ENCODE measurements around the gene SIGMAR1.
A peak's percentile ranks its signal among the peaks of the same experiment; 100 is the strongest.

Gene SIGMAR1

DNA sequence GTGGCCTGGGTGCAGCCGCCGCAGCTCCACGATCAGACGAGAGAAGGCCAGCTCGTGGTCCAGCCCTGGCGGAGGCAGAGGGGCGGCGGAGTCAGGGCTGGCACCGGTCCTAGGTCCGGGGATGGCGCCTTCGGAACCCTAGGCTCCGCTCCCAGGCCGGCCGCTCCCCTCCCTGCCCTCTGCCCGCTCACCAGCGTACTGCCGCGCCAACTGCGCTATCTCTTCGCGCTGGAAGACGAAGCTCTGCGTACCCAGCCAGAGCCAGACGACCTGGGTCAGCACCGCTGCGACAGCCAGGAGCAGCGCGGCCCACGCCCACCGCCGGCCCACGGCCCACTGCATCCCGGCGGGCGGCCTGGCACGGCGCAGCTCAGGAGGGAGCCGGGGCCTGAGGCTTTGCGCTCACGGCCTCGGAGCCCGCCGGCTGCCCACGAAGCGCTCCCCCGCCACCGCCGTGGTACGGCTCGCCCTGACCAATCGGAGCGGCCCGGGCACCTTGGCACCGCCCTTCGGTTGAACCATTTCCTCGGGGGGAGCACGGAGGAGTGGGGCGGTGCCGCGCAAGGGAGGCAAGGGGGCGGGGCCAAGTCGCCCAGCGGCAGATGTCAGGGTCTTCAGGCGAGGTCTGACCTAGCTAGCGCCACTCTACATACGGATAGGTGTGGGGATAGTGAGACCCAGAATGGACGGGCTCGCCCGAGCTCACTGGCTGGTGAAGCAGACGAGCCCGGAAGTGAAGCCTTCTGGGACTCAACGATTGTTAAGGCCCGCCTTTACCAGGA, at the start of gene SIGMAR1:
SIGMAR1 (minus strand) TSS at position 432 of the 782 bp plus-strand sequence; CDS start at position 342, 90 bp downstream.
- DNase-seq: peak; percentile 92

DNA sequence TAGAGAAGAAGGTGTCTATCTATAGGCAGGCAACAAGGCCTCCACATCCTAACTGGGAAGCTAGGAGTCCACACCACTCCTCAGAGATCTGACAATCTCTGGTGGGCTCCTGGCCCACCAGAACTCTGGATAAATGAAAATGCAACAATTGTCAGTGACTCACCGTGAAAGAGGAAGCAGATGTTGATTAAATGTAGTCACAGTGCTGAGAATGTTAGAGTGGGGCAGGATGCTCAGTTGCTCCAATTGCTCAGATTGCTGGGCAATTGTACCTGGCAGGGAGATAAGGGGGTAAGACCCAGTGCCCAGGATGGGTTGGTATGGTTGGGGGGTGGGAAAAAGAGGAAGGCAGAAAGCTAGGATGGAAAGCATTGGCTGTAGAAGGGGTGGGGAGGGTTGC, 49.1 kb upstream of the SIGMAR1 start:
- no peak for DNase-seq

DNA sequence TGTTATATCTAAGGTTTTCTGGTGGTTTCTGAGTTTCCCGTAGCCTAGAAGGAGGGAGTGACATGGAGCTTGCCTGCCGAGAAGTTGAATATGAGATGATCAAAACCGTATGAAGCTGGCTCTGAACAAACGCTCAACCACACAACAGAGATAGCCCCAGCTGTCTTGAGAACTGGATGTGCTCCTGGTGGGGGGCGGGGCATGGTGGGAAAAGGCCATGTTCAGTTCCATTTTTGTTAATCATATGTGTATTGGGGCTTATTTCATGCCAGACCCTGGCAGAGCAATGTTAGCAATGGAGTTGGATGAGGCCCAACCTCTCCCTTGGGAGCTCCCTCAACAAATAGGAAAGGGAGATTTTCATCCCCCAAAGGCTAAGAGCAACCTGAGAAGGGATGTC, 48.6 kb upstream of the SIGMAR1 start:
- no peak for DNase-seq

DNA sequence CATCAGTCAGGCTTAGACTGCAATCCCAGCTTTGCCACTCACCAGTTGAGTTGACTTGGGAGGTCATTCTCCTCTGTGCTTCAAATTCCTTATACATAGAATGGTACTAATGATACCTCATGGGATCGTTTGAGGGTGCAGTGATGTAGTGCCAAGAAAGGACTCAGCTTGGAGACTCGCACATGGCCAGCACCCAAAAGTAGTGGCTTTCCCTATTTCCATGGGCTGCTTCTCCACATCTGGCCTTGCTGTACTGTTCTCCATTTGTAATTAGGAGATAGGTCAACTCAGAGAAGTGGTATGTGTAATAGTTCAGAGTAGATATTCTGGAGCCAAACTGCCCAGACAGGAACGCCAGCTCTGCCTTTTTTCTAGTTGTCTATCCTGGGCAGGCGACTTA, 48.0 kb upstream of the SIGMAR1 start:
- no peak for DNase-seq

DNA sequence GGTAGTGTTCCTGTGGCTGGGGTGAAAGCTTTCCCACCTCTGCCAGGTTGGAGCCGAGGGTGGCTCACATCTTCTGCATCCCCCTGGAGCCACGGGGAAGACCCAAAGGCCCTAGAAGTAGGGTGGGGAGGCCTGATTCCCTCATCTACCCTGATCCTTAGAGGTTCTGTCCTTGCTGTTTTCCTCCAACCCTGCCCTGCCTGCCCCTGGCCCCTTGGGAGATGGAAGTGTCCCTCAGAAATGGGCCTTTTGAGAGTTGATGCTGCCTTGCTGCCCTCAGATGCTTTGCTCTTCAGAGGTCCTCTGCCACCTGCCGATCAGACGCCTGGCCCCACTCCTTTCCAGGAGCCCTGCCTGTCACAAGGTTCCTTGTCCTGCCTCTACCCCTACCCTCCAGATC, 47.2 kb upstream of the SIGMAR1 start:
- no peak for DNase-seq

GRCh38 chr9:34684145-34684544, 46.6 kb upstream of the SIGMAR1 start:
- DNase-seq: peak; percentile 17

GRCh38 chr9:34675869-34676268, 38.3 kb upstream of the SIGMAR1 start:
- no peak for DNase-seq

- peak; percentile 23 for DNase-seq
These were observed 37.6 kb upstream of the SIGMAR1 start for GRCh38 chr9:34675048-34675714.

- no peak for DNase-seq
These were observed 36.9 kb upstream of the SIGMAR1 start for GRCh38 chr9:34674440-34674839.

- no peak for DNase-seq
These were observed 33.7 kb upstream of the SIGMAR1 start for GRCh38 chr9:34671307-34671706.

DNA sequence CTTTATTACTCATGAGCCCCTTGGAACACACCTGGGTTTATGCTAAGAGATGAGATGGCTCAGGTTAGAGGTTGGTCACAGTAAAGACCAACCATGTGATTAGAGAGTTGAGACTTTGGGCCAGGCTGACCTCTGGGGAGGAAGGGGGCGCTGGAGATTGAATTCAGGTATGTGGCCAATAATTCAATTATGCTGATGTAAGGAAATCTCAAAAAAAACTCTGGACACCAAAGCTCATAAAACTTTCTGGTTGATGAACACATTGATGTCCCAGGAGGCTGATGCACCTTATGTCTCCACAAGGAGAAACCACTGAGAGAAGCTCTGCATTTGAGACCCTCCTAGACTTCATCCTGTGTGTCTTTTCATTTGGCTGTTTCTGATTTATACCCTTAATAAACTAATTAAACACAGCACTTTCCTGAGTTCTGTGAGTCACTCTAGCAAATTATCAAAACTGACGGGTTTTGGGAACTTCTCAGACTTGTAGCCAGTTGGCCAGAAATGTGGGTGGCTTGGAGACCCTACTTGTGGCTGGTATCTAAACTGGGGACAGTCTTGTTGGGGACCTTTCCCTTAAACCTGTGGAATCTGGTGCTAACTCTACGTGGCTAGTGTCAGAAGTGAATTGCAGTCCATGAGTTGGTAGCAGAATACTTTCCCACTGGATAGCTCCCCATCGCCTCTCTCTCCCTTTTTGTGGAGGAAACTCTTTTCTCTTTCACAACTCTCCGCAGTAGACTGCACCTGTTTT, 32.4 kb upstream of the SIGMAR1 start:
- no peak for DNase-seq

DNA sequence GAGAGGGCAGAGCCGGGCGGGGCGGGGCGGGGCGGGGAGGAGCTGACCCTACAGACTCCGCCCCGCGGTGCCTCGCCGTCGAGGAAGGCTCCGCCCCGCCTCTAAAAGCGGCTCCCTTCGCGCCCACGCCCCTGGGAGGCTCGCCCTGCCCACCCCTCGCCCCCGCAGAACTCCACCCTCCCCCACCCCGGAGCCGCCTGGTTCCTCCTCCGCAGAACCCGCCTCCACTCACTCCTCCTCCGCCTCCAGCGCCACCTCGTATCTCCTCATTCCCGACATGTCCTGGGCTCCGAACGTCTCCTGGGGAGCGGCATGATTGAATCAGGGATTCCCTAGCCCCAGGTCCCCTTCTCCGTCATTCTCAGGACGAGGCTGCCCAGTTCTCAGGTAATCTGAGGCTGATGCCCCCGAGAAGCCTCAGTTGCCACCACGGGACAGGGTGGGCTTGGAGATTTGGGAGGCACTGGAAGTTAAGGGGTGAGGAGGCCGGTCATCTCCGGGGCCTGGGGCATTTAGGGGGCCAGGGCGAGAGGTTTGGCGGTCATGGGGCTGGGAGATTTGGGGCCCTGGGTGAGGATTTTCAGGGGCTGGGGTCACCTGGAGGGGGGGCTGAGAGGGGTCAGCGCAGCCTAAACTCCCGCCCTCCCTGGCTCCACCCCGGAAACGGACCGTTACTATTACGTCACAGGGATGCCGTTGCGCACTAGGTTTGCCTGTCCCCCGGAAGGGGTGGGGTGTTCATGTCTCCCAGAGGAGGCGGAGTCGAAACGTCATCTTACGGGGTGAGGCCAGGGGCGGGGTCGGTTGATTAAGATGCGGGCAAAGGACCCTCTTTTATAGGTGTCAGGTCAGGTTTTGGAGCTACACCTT, 28.0 kb upstream of the SIGMAR1 start:
- DNase-seq: peak; percentile 81

DNA sequence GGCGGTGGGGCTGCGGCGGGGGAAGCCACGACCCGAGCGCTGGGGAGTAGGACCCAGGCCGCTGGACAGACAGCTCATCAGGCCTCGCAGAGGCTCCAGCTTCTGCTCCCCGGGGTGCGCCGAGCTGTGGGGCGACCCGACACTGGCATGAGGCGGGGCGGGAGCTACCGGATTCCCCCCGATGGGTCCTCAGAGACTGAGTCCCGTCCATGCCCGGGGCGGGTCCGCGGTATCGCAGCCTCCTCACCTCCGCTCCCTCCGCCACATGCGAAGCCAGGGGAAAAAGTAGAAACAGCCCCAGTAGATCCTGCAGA, 27.4 kb upstream of the SIGMAR1 start:
- DNase-seq: no peak

DNA sequence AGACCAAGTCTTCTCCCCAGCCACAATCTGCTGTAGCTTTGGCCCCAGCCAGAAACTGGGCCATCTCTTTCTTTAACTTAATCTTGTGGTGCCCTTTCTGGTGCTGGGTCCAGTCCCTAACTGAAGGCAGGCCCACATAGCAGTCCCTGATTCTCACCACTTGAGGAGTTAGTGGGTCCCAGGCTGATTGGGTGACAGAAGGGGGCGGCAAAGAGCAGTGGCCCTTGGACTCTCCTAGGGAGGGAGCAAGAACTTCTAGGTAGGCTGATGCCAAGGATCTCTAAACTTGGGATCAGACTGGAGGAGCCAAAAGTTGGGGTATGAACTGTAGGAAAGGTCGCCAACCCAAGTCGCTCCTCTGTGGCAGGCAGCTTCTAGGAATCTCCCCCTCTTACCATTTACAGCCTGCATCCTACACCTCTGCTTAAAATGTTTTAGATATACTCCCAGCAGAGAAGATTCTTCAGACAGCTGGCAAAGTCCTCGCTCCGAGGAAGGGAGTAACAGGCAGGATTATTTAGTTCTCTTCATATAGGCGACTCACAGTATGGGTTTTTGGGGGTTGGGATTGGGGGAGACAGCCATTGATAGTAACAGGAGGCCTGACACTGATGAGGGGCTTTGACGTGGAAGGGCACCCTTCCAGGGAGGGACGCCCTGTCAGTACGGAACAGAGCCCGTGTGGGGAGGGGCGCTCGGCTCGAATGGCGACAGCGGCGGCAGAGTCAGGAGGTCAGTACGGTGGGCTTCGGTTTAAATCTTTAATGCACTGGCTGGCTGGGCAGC, 26.9 kb upstream of the SIGMAR1 start:
- peak; percentile 56 for DNase-seq

DNA sequence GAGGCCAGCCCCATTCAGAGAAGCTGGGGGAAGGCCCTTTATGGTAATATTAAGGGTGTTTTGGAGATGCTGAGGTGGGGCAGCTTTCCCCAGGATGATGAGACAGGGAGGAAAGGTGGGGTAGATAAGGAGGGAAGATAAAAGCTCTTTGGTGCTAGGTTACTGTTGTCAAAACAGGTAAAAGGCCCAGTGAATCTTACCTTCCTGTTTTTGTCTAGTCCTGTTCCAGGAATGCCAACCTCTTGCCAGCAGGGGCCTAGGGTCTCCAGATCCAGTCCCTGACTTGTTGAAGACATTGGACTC, 25.7 kb upstream of the SIGMAR1 start:
- no peak for DNase-seq

DNA sequence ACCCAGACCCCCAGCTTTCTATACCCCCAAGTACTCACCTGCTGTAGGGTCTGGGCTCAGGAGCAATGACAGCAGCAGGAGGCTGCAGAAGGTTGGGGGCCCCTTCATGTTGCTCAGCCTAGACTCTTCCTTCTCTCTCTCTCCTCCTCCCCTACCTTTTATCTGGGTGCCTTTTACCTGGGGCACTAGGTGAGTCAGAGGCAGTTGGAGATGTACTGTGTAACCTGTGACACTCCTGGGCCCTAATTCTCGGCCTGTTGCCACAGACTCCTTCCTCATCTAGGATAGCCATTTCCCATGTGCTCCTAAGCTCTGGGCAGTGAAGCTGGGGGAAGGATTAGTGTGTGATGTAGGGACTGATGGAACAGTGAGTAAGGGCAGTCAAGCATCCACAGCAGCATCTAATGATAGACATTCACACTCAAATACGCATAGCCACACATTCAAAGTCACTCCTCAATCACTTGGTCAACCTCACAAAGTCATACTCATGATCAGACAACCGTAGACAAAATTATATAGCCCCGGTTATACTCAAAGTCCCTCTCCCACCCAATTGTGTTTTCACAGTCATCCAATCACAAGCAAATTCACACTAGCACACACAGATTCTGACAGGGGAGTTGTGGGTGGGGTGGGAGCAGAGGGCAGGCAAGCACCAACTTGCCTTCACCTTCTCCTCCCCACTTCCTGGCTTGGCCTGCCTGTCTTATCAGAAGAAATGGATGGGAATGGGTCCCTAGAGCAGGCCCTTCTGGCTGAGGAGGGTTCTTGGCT, 25.1 kb upstream of the SIGMAR1 start, which contains the start of gene CCL27:
CCL27 (minus strand) TSS at position 132 of the 777 bp plus-strand sequence; CDS start at position 108, 24 bp downstream.
- DNase-seq: no peak

DNA sequence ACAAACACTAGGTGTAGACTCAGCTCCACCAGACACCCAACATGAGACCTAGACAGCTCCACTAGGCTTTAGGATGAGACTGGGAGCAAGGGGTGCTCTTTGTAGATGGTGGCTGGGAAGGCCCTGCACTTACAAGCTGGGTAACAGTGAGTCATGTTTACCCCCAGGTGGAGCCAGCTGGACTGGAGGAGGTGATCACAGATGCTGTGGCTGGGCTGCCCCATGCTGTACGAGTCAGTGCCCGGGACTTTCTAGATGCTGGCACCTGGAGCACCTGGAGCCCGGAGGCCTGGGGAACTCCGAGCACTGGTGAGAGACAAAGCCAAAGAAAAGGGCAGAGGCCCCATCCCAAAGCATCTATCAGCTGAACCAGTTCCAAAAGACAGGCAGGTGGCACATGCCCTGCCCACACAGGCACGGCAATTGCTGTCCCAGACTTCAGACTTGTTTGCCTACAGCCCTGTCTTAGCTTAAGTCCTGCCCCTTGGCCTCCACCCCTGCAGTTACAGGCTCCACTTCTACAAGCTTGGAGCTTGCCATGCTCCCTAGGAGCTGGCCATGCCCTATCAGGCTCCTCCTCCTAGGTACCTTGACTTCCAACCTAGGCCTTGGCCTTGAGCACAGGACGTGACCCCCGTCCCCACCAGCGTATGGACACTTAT, 22.1 kb upstream of the SIGMAR1 start:
- no peak for DNase-seq

- no peak for DNase-seq
These were observed 20.9 kb upstream of the SIGMAR1 start for GRCh38 chr9:34658461-34658860.

DNA sequence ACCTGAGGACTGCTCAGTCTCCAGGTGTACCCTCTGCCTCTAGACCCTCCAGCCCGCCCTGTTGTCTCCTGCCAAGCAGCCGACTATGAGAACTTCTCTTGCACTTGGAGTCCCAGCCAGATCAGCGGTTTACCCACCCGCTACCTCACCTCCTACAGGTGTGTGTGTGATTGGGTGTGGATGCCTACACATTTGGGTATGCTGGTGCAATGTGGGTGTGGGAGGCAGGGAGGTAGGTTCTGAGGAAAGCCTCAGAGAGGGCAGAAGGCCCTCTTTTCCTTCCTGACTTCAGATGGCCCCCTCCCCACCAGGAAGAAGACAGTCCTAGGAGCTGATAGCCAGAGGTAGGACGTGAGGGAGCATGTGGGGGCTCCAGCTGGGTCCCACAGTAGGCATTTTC, 19.4 kb upstream of the SIGMAR1 start:
- no peak for DNase-seq

GRCh38 chr9:34655394-34655793, 17.8 kb upstream of the SIGMAR1 start:
- DNase-seq: no peak

All from stimulated activated naive CD4-positive, alpha-beta T cell treated with Interleukin-2 at 50 U/mL for 16 hours (primary cell).